ENCODE measurements around the gene EFNA4.

GRCh38 chr1:155026154-155026553, 37.4 kb upstream of the EFNA4 start:
- TF ChIP-seq POLR2AphosphoS5 (IDR thresholded peaks at IDR 0.05) (no peak), CTCF (IDR thresholded peaks at IDR 0.05) (no peak), EP300 (IDR thresholded peaks at IDR 0.05) (no peak)
